GM06990 (cell line): ENCODE data around the gene VTI1A.

ENCODE experiments used
- DNase-seq: peaks from one replicate; pipeline ENCODE4 v3.0.0-alpha.2; 2011; ENCODE audit not compliant: insufficient read length; ENCODE audit errors: extremely low read depth
- H3K27me3 ChIP-seq: replicated peaks from 2 replicates; pipeline ENCODE4 v1.6.0; 2011; ENCODE audit warnings: low read length; ENCODE audit not compliant: control insufficient read depth, insufficient read depth
- H3K36me3 ChIP-seq: 2 replicates; pipeline ENCODE4 v1.5.1; 2011; ENCODE audit warnings: low read length; ENCODE audit not compliant: control insufficient read depth, insufficient read depth
- H3K4me3 ChIP-seq: replicated peaks from 2 replicates; pipeline ENCODE4 v1.5.1; 2011; ENCODE audit warnings: low read depth, mild to moderate bottlenecking, control low read depth, low read length
- TF ChIP-seq, protein P1 (sequence below): IDR thresholded peaks from 2 replicates; pipeline ENCODE4 v1.5.1; 2011; ENCODE audit warnings: low read length, control low read depth, mild to moderate bottlenecking, inconsistent platforms; ENCODE audit not compliant: insufficient read depth, poor library complexity, severe bottlenecking

VTI1A gene

DNA sequence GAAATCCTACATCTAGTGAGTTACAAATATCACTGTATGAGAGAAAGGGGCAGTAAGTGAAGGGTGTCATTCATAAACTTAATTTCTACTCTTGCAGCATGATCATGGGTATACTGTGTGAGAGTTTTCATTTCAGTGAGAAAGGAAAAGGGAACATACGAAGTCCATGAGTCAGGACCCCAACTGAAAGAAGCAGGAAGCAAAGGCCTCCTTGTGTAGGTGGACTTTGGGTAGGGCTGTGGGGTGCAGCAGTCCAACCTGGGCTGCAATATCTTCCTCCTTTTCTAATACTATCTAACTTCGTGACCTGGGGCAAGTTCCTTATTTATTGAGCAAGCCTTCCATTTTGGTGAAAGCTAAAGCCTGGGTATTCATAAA is 254.9 kb downstream of the VTI1A start:
- DNase-seq = no peak
- H3K4me3 ChIP-seq = no peak overlapping the region
- H3K27me3 ChIP-seq = no peaks in the 10 kb centered on the region
- TF ChIP-seq, protein P1, sequence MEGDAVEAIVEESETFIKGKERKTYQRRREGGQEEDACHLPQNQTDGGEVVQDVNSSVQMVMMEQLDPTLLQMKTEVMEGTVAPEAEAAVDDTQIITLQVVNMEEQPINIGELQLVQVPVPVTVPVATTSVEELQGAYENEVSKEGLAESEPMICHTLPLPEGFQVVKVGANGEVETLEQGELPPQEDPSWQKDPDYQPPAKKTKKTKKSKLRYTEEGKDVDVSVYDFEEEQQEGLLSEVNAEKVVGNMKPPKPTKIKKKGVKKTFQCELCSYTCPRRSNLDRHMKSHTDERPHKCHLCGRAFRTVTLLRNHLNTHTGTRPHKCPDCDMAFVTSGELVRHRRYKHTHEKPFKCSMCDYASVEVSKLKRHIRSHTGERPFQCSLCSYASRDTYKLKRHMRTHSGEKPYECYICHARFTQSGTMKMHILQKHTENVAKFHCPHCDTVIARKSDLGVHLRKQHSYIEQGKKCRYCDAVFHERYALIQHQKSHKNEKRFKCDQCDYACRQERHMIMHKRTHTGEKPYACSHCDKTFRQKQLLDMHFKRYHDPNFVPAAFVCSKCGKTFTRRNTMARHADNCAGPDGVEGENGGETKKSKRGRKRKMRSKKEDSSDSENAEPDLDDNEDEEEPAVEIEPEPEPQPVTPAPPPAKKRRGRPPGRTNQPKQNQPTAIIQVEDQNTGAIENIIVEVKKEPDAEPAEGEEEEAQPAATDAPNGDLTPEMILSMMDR = no peak
- H3K36me3 ChIP-seq = no peaks in the 10 kb centered on the region; the same call in 1 of the 2 replicates

DNA sequence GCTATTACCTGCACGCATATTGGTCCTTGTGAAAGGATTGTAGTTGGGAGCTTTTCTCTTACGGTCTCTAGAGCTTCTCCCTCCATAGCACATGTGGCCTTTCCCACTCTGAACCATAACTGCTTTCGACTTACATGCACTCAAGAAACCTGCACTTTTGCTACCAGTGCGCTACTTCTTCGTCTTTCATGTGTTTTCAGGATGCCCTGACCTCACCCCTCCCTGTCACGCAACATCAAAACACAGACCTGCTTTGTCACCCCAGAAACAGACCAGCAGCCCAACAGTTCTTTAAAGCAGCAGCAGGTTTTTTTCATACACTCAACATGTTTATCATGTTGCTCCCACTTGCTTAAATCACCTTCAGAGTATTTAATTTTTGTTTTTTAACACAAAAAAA is 259.6 kb downstream of the VTI1A start:
- H3K4me3 ChIP-seq = no peak overlapping the region
- no peak for DNase-seq
- TF ChIP-seq, protein P1 = no peak
- no peaks in the 10 kb centered on the region; the same call in 1 of the 2 replicates for H3K36me3 ChIP-seq
- no peaks in the 10 kb centered on the region for H3K27me3 ChIP-seq

DNA sequence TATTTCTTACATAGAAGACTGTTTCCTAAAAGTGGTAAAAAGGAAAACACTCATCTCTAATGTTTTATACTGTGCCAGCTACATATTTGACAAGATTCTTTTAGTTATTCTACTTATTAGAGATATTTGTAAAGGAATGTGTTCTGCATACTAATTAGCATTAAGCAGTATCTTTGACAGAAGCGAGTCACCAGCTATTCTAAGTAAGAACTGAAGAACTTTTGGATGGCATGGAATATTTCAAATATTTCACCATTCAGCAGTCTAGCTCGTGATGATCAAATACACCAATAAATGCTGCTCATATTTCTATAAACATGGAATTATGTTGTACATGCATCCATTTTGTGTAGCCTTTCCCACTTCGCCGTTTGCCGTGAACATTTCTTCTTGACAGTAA is 261.4 kb downstream of the VTI1A start:
- Histone ChIP-seq H3K27me3 (no peaks in the 10 kb centered on the region), H3K36me3 (no peaks in the 10 kb centered on the region), H3K4me3 (no peak overlapping the region)
- TF ChIP-seq, protein P1 = no peak
- DNase-seq = no peak

DNA sequence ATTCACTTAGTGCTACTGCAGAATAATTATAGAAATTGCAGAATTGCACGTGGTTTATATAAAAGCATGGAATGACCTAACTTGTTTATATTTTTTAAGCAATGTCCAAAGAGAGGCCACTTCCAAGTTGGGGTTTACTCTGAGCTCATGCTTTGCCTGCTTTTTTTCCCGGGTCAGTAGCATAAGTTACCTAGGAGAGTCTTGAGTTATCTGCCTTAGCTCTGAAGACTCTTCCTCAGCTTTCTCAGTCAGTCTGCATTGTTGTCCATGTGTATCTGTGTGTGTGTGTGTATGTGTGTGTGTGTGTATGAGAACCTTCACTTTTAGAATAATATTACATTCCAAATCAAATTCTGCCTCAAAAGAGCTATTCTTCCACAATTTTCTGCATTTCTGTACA is 263.5 kb downstream of the VTI1A start:
- Histone ChIP-seq H3K4me3 (no peak overlapping the region), H3K36me3 (no peaks in the 10 kb centered on the region), H3K27me3 (no peaks in the 10 kb centered on the region)
- TF ChIP-seq, protein P1 = no peak
- DNase-seq = no peak

DNA sequence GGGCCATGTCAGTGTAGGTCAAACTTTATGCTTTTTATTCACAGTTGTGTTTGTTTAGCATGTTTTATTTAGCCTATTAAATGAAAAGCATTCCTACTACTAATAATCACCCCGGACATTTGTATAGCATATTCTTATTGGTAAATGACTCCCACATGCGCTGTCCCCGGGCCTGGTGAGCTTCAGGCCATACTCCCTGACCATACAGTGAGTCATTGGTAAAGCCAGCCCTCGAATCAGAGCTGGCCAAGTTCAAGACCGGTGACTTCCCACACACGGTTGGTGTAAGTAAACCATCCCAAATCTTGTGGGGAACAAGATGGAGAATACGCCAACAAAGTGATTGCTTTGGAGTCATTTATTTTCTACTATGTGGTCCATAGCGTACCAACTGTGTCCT is 264.4 kb downstream of the VTI1A start:
- H3K36me3 ChIP-seq = no peaks in the 10 kb centered on the region
- H3K4me3 ChIP-seq = no peak overlapping the region
- no peaks in the 10 kb centered on the region for H3K27me3 ChIP-seq
- TF ChIP-seq, protein P1 = no peak
- no peak for DNase-seq

DNA sequence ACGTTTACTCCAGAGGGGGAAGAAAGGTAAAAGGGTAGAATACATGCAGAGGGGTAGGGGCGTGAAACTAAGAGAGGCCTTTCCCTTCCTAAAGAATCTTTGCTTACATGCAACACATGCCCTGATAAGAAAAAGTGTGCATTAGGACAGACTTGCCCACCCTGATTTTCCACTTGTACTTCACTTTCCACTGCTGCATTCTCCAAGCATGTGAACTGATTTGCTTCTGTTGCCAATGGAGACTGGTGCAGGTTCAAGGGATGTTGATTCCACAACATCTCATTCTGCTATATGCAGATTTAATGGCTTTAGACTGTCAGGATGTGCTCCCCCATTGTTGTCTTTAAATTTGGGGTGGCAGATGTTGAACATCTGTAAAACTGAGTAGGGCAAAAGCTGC is 265.5 kb downstream of the VTI1A start:
- Histone ChIP-seq H3K4me3 (no peak overlapping the region), H3K27me3 (no peaks in the 10 kb centered on the region), H3K36me3 (no peaks in the 10 kb centered on the region; the same call in 1 of the 2 replicates)
- DNase-seq = no peak
- TF ChIP-seq, protein P1 = no peak
